HCT116 (cell line): ENCODE data around the gene RIPOR3. TPM values are rescaled to one million over a fixed set of nuclear protein-coding genes. Genes with fewer than 3 reads are reported as not detected.

Experiments
- ATAC-seq: fragments of 200-7000 bp; cut with Tn5 transposase; 2 replicates; pipeline ENCODE4 v1.9.1; 2020; ENCODE audit warnings: mild to moderate bottlenecking, moderate library complexity
- BruUV-seq: library from RNA; stranded (reverse); fragments of 400-500 nt; replicated peaks from 2 replicates; lab custom pipeline; 2021; lab: Mats Ljungman, UMichigan
- CTCF ChIA-PET: fragments of 300-600 bp; sonication (Branson Sonifier 250); formaldehyde crosslinking; loops from one replicate; lab custom pipeline; 2021; ENCODE audit warnings: antibody characterized with exemption; lab: Charles Lee
- POLR2A ChIA-PET: fragments of 300-600, 350-600 bp; sonication (Branson Sonifier 250); formaldehyde crosslinking; loops from one replicate; lab custom pipeline; 2021; ENCODE audit warnings: antibody characterized with exemption; lab: Charles Lee
- RAD21 ChIA-PET, 2 experiments: fragments of 300-600 bp; sonication (Branson Sonifier 250); formaldehyde crosslinking; loops; one replicate each; lab custom pipeline; 2023; ENCODE audit warnings: low total read pairs in 2 of 2; ENCODE audit not compliant: uncharacterized antibody in 2 of 2, unreplicated experiment in 2 of 2, low non-redundant PET in 1 of 2; lab: Charles Lee
- DNase-seq: peaks from one replicate; pipeline ENCODE4 v3.0.0-alpha.2; 2010; ENCODE audit warnings: low read depth, low spot score
- H2AFZ ChIP-seq: fragments of 200-600 bp; shearing (Covaris generic), sonication (generic); 2 replicates; pipeline ENCODE4 v1.6.1; 2017; ENCODE audit warnings: low read depth, mixed run types, mixed read lengths, antibody characterized with exemption, low read length; ENCODE audit not compliant: poor library complexity, severe bottlenecking
- H3K27ac ChIP-seq: 2 replicates; pipeline ENCODE4 v1.5.1; 2012; ENCODE audit warnings: low read depth, low read length
- H3K27me3 ChIP-seq: fragments of 200-600 bp; sonication (generic); 2 replicates; pipeline ENCODE4 v1.6.1; 2016; ENCODE audit warnings: mixed run types, low read length, mixed read lengths; ENCODE audit not compliant: insufficient read depth
- H3K36me3 ChIP-seq, 2 experiments: fragments of 200-500 bp in 1 of 2; fragments of 200-600 bp in 1 of 2; sonication (Bioruptor generic) in 1 of 2; sonication (generic) in 1 of 2; 2 replicates each; pipeline versions ENCODE4 v1.5.1 to v1.6.1; 2014 to 2016; ENCODE audit warnings: low read length in 2 of 2, inconsistent platforms in 1 of 2, mixed read lengths in 1 of 2, mixed run types in 1 of 2; ENCODE audit not compliant: insufficient read depth in 2 of 2, control insufficient read depth in 1 of 2
- H3K4me1 ChIP-seq, 2 experiments: fragments of 200-600 bp in 1 of 2; sonication (generic) in 1 of 2; 2 replicates each; pipeline versions ENCODE4 v1.5.1 to v1.6.1; 2012 to 2017; ENCODE audit warnings: low read length in 2 of 2, inconsistent platforms in 1 of 2, mild to moderate bottlenecking in 1 of 2, mixed read lengths in 1 of 2, mixed run types in 1 of 2, moderate library complexity in 1 of 2; ENCODE audit not compliant: insufficient read depth in 2 of 2, control insufficient read depth in 1 of 2
- H3K4me2 ChIP-seq: fragments of 200-600 bp; sonication (generic); 2 replicates; pipeline ENCODE4 v1.6.1; 2017; ENCODE audit warnings: mixed run types, low read length, mixed read lengths
- H3K4me3 ChIP-seq, 2 experiments: fragments of 200-600 bp in 1 of 2; sonication (generic) in 1 of 2; replicated peaks in 1 of 2; 2 replicates each; pipeline ENCODE4 v1.5.1; 2011 to 2016; ENCODE audit warnings: low read length in 2 of 2, control low read depth in 1 of 2, low read depth in 1 of 2, mild to moderate bottlenecking in 1 of 2, mixed read lengths in 1 of 2, mixed run types in 1 of 2
- H3K79me2 ChIP-seq: fragments of 200-600 bp; sonication (generic); 2 replicates; pipeline ENCODE4 v1.6.1; 2017; ENCODE audit warnings: mild to moderate bottlenecking, mixed run types, low read length, moderate library complexity, mixed read lengths; ENCODE audit not compliant: insufficient read depth
- H3K9ac ChIP-seq: fragments of 200-600 bp; sonication (generic); 2 replicates; pipeline ENCODE4 v1.6.1; 2016; ENCODE audit warnings: low read length, mixed read lengths
- H3K9me2 ChIP-seq: fragments of 200-600 bp; sonication (generic), shearing (Covaris generic); 2 replicates; pipeline ENCODE4 v1.6.1; 2017; ENCODE audit warnings: mixed run types, mild to moderate bottlenecking, moderate library complexity; ENCODE audit not compliant: insufficient read depth
- H3K9me3 ChIP-seq, 2 experiments: fragments of 200-500 bp in 1 of 2; fragments of 200-600 bp in 1 of 2; sonication (Bioruptor generic) in 1 of 2; sonication (generic) in 1 of 2; 2 replicates each; pipeline ENCODE4 v1.6.1; 2014 to 2017; ENCODE audit warnings: low read length in 2 of 2, mixed read lengths in 2 of 2, inconsistent platforms in 1 of 2, low read depth in 1 of 2, mild to moderate bottlenecking in 1 of 2, mixed run types in 1 of 2, moderate library complexity in 1 of 2; ENCODE audit not compliant: control insufficient read depth in 1 of 2, insufficient read depth in 1 of 2
- H4K20me1 ChIP-seq: fragments of 200-600 bp; sonication (generic), shearing (Covaris generic); 2 replicates; pipeline ENCODE4 v1.6.1; 2017; ENCODE audit warnings: mixed run types, mild to moderate bottlenecking, moderate library complexity; ENCODE audit not compliant: insufficient read depth
- ATF3 ChIP-seq: IDR thresholded peaks from 2 replicates; pipeline ENCODE4 v1.6.1; 2012
- CTCF ChIP-seq, 3 experiments: fragments of 200-600 bp in 1 of 3; sonication (generic) in 1 of 3; IDR thresholded peaks in 2 of 3; conservative IDR thresholded peaks in 1 of 3; 2 replicates each; pipeline ENCODE4 v1.5.1; 2012 to 2017; ENCODE audit warnings: low read depth in 2 of 3, low read length in 2 of 3, antibody characterized with exemption in 1 of 3, borderline replicate concordance in 1 of 3, control low read depth in 1 of 3, mild to moderate bottlenecking in 1 of 3, mixed read lengths in 1 of 3, mixed run types in 1 of 3, moderate library complexity in 1 of 3; ENCODE audit not compliant: insufficient read depth in 1 of 3
- EGR1 ChIP-seq: IDR thresholded peaks from 2 replicates; pipeline ENCODE4 v1.6.1; 2012; ENCODE audit warnings: low read depth
- EZH2 ChIP-seq: fragments of 200-600 bp; sonication (generic); IDR thresholded peaks from 2 replicates; pipeline ENCODE4 v1.6.1; 2017; ENCODE audit warnings: antibody characterized with exemption, mixed run types
- EZH2phosphoT487 ChIP-seq: fragments of 200-600 bp; IDR thresholded peaks from 2 replicates; pipeline ENCODE4 v1.6.1; 2018; ENCODE audit warnings: antibody characterized with exemption, borderline replicate concordance
- FOSL1 ChIP-seq: IDR thresholded peaks from 2 replicates; pipeline ENCODE4 v1.6.1; 2012; ENCODE audit warnings: low read depth
- MAX ChIP-seq: IDR thresholded peaks from 2 replicates; pipeline ENCODE4 v1.6.1; 2012
- POLR2A ChIP-seq: IDR thresholded peaks from 2 replicates; pipeline ENCODE4 v1.7.0; 2011; ENCODE audit warnings: borderline replicate concordance; ENCODE audit not compliant: insufficient read depth, insufficient read length; ENCODE audit errors: extremely low read depth
- POLR2AphosphoS5 ChIP-seq: IDR thresholded peaks from 2 replicates; pipeline ENCODE4 v1.6.1; 2011; ENCODE audit warnings: mild to moderate bottlenecking, low read depth, low read length, moderate library complexity
- RAD21 ChIP-seq: IDR thresholded peaks from 2 replicates; pipeline ENCODE4 v1.6.1; 2012; ENCODE audit warnings: low read depth, mild to moderate bottlenecking
- SIN3A ChIP-seq: IDR thresholded peaks from 2 replicates; pipeline ENCODE4 v1.6.1; 2012; ENCODE audit warnings: low read depth
- SP1 ChIP-seq: IDR thresholded peaks from 2 replicates; pipeline ENCODE4 v1.6.1; 2012; ENCODE audit warnings: low read depth
- TCF7L2 ChIP-seq: IDR thresholded peaks from 2 replicates; pipeline ENCODE4 v1.7.0; 2011; ENCODE audit warnings: borderline replicate concordance, inconsistent platforms; ENCODE audit not compliant: insufficient read depth, insufficient read length; ENCODE audit errors: extremely low read depth
- YY1 ChIP-seq: IDR thresholded peaks from 2 replicates; pipeline ENCODE4 v1.6.1; 2011; ENCODE audit warnings: low read length, low read depth, moderate library complexity, mild to moderate bottlenecking; ENCODE audit not compliant: insufficient replicate concordance; ENCODE audit errors: extremely low read depth
- ZFX ChIP-seq: fragments of 450-650 bp; IDR thresholded peaks from 2 replicates; pipeline ENCODE4 v1.6.1; 2017
- intact Hi-C: fragments of 100-400 bp; cut with micrococcal nuclease; formaldehyde crosslinking; loops from 2 replicates; pipeline ENCODE4 v1.10.0; 2022
- total RNA-seq: library from RNA; stranded (reverse); gene quantifications from one replicate; pipeline ENCODE4 v1.2.1, GENCODE V29; 2021; ENCODE audit not compliant: unreplicated experiment

RIPOR3 gene
- total RNA-seq, 1 experiment from 2014 or later = 0.22 TPM

- H3K9me2 ChIP-seq = no peaks in the 10 kb centered on the region
- H3K4me3 ChIP-seq = no peak overlapping the region
- POLR2A ChIA-PET = no interaction called here
- H3K27ac ChIP-seq = no peak overlapping the region
- no peaks in the 10 kb centered on the region for H3K79me2 ChIP-seq
- CTCF ChIA-PET = no interaction called here
- H3K9ac ChIP-seq = no peak overlapping the region
- no peaks in the 10 kb centered on the region for H3K9me3 ChIP-seq
- TF ChIP-seq POLR2A (no peak), CTCF (IDR thresholded peaks at IDR 0.05 in 2 of 3, conservative IDR thresholded peaks at IDR 0.05 in 1 of 3; ENCODE audit: borderline replicate concordance in 1 of 3, insufficient read depth in 1 of 3, low read depth in 2 of 3, low read length in 2 of 3) (no peak), EGR1 (no peak), EZH2phosphoT487 (no peak), MAX (no peak), SIN3A (no peak), SP1 (no peak), ZFX (no peak), EZH2 (no peak), TCF7L2 (no peak), RAD21 (no peak), ATF3 (no peak), YY1 (no peak), POLR2AphosphoS5 (no peak), FOSL1 (no peak)
- no TSS peak for BruUV-seq
- intact Hi-C loops = no loop called here
- H2AFZ ChIP-seq = no peak overlapping the region
- H3K4me2 ChIP-seq = no peak overlapping the region
- RAD21 ChIA-PET = no interaction called here
- H4K20me1 ChIP-seq = no peaks in the 10 kb centered on the region
- no peaks in the 10 kb centered on the region for H3K36me3 ChIP-seq
- DNase-seq (no peak), ATAC-seq (no peak)
- no peaks in the 10 kb centered on the region for H3K27me3 ChIP-seq
- peaks cover 9 to 13% of the 10 kb centered on the region in 2 experiments for H3K4me1 ChIP-seq
Measured at GRCh38 chr20:50694379-50695134, 3.2 kb upstream of the RIPOR3 start.
